SK-N-SH (cell line): Measurements from ENCODE around the gene CPNE4. TPM values are rescaled to one million over a fixed set of nuclear protein-coding genes. Genes with fewer than 3 reads are reported as not detected.

ENCODE experiments used
- CTCF ChIA-PET: fragments of 300-600, 350-600 bp; formaldehyde crosslinking; extraction: SDS; loops from one replicate; lab custom pipeline; 2021; lab: Yijun Ruan, JAX
- POLR2A ChIA-PET: fragments of 350-600 bp; sonication (Branson Sonifier 250); formaldehyde crosslinking; extraction: SDS; loops from one replicate; lab custom pipeline; 2020; ENCODE audit warnings: antibody characterized with exemption, inconsistent platforms; lab: Yijun Ruan, JAX
- DNase-seq: peaks from one replicate; pipeline ENCODE4 v3.0.0; 2012
- H2AFZ ChIP-seq: fragments of 200-600 bp; sonication (generic); 2 replicates; pipeline ENCODE4 v1.8.1; 2016; ENCODE audit warnings: antibody characterized with exemption, mild to moderate bottlenecking, low read depth
- H3F3A ChIP-seq: fragments of 200-600 bp; sonication (generic); replicated peaks from 2 replicates; pipeline ENCODE3; 2016; ENCODE audit warnings: antibody characterized with exemption, mild to moderate bottlenecking; ENCODE audit not compliant: insufficient read depth
- H3K27ac ChIP-seq, 2 experiments: fragments of 200-500 bp in 1 of 2; fragments of 200-600 bp in 1 of 2; sonication (Bioruptor generic) in 1 of 2; sonication (generic), shearing (Covaris generic) in 1 of 2; 2 replicates each; pipeline versions ENCODE4 v1.5.1 to v1.6.1; 2014 to 2016; ENCODE audit warnings: low read depth in 2 of 2, inconsistent platforms in 1 of 2, low read length in 1 of 2, mild to moderate bottlenecking in 1 of 2, mixed read lengths in 1 of 2
- H3K27me3 ChIP-seq: fragments of 200-600 bp; sonication (generic), shearing (Covaris generic); 2 replicates; pipeline ENCODE4 v1.6.1; 2016; ENCODE audit warnings: mixed run types; ENCODE audit not compliant: insufficient read depth
- H3K36me3 ChIP-seq, 2 experiments: fragments of 200-500 bp in 1 of 2; fragments of 200-600 bp in 1 of 2; sonication (Bioruptor generic) in 1 of 2; sonication (generic) in 1 of 2; replicated peaks in 1 of 2; 2 replicates each; pipeline versions ENCODE3 to v1.5.1; 2014 to 2016; ENCODE audit warnings: low read length in 1 of 2, mild to moderate bottlenecking in 1 of 2; ENCODE audit not compliant: insufficient read depth in 2 of 2, control insufficient read depth in 1 of 2
- H3K4me1 ChIP-seq, 2 experiments: fragments of 200-500 bp in 1 of 2; fragments of 200-600 bp in 1 of 2; sonication (Bioruptor generic) in 1 of 2; sonication (generic), shearing (Covaris generic) in 1 of 2; 2 replicates each; pipeline versions ENCODE4 v1.5.1 to v1.6.1; 2014 to 2016; ENCODE audit warnings: low read depth in 1 of 2, low read length in 1 of 2, mixed run types in 1 of 2; ENCODE audit not compliant: insufficient read depth in 2 of 2, control insufficient read depth in 1 of 2
- H3K4me2 ChIP-seq: fragments of 200-600 bp; sonication (generic), shearing (Covaris generic); 2 replicates; pipeline ENCODE4 v1.6.1; 2017; ENCODE audit warnings: mixed run types
- H3K4me3 ChIP-seq, 2 experiments: fragments of 200-500 bp in 1 of 2; fragments of 200-600 bp in 1 of 2; sonication (Bioruptor generic) in 1 of 2; sonication (generic), shearing (Covaris generic) in 1 of 2; 2 replicates each; pipeline versions ENCODE4 v1.5.1 to v1.8.1; 2014 to 2016; ENCODE audit warnings: low read depth in 2 of 2, inconsistent platforms in 1 of 2, low read length in 1 of 2, mild to moderate bottlenecking in 1 of 2, mixed read lengths in 1 of 2, moderate library complexity in 1 of 2
- H3K79me2 ChIP-seq: fragments of 200-600 bp; sonication (generic); 2 replicates; pipeline ENCODE4 v1.8.1; 2017; ENCODE audit warnings: mild to moderate bottlenecking; ENCODE audit not compliant: insufficient read depth
- H3K9ac ChIP-seq: fragments of 200-600 bp; sonication (generic); 2 replicates; pipeline ENCODE4 v1.6.1; 2017; ENCODE audit warnings: mixed run types
- H3K9me2 ChIP-seq: fragments of 200-600 bp; sonication (generic); 2 replicates; pipeline ENCODE4 v1.6.1; 2017; ENCODE audit warnings: mixed run types
- H3K9me3 ChIP-seq: fragments of 200-600 bp; sonication (generic); 2 replicates; pipeline ENCODE4 v1.6.1; 2017; ENCODE audit warnings: mixed run types, mild to moderate bottlenecking, moderate library complexity
- H4K20me1 ChIP-seq: fragments of 200-600 bp; sonication (generic); 2 replicates; pipeline ENCODE4 v1.6.1; 2017; ENCODE audit warnings: mild to moderate bottlenecking, mixed run types; ENCODE audit not compliant: insufficient read depth
- CHD2 ChIP-seq: fragments of 150-350 bp; IDR thresholded peaks from 2 replicates; pipeline ENCODE4 v1.6.1; 2018; ENCODE audit warnings: low read length; ENCODE audit not compliant: partially characterized antibody
- ELF1 ChIP-seq: IDR thresholded peaks from 2 replicates; pipeline ENCODE4 v1.4.0; 2012
- EP300 ChIP-seq, 2 experiments: IDR thresholded peaks; 2 replicates each; pipeline versions ENCODE4 v1.4.0 to v1.6.1; 2012; ENCODE audit warnings: borderline replicate concordance in 1 of 2, low read depth in 1 of 2, low read length in 1 of 2
- EZH2phosphoT487 ChIP-seq: fragments of 200-600 bp; sonication (generic); IDR thresholded peaks from 2 replicates; pipeline ENCODE4 v1.6.1; 2017; ENCODE audit warnings: low read depth, mixed run types, mild to moderate bottlenecking, antibody characterized with exemption, moderate library complexity, borderline replicate concordance
- FOSL2 ChIP-seq: IDR thresholded peaks from 2 replicates; pipeline ENCODE4 v1.4.0; 2012; ENCODE audit warnings: low read depth, mild to moderate bottlenecking, moderate library complexity, borderline replicate concordance
- FOXJ3 ChIP-seq: sonication (generic); formaldehyde crosslinking; IDR thresholded peaks from 2 replicates; pipeline ENCODE4 v1.5.1; 2020; ENCODE audit warnings: mild to moderate bottlenecking, missing genetic modification reagents
- FOXM1 ChIP-seq: IDR thresholded peaks from 2 replicates; pipeline ENCODE4 v1.4.0; 2012; ENCODE audit warnings: low read depth, mild to moderate bottlenecking
- GABPA ChIP-seq: IDR thresholded peaks from 2 replicates; pipeline ENCODE4 v1.4.0; 2012; ENCODE audit warnings: low read depth, mild to moderate bottlenecking
- GATA2 ChIP-seq: sonication (generic); formaldehyde crosslinking; IDR thresholded peaks from 2 replicates; pipeline ENCODE4 v1.5.0; 2020; ENCODE audit warnings: mild to moderate bottlenecking, missing genetic modification reagents
- JUND ChIP-seq: IDR thresholded peaks from 2 replicates; pipeline ENCODE4 v1.4.0; 2012
- MEF2A ChIP-seq: IDR thresholded peaks from 2 replicates; pipeline ENCODE4 v1.4.0; 2012; ENCODE audit warnings: low read depth, borderline replicate concordance
- MXI1 ChIP-seq: IDR thresholded peaks from 2 replicates; pipeline ENCODE4 v1.6.1; 2012; ENCODE audit warnings: mild to moderate bottlenecking, low read depth, low read length, improper control_type of control experiment
- NFIC ChIP-seq: IDR thresholded peaks from 2 replicates; pipeline ENCODE4 v1.4.0; 2012; ENCODE audit warnings: borderline replicate concordance
- NRF1 ChIP-seq: IDR thresholded peaks from 2 replicates; pipeline ENCODE4 v1.6.1; 2012; ENCODE audit warnings: low read depth, mild to moderate bottlenecking, low read length
- POLR2AphosphoS5 ChIP-seq: IDR thresholded peaks from 2 replicates; pipeline ENCODE4 v1.6.1; 2012; ENCODE audit warnings: low read depth, low read length
- RAD21 ChIP-seq: IDR thresholded peaks from 2 replicates; pipeline ENCODE4 v1.6.1; 2012; ENCODE audit warnings: mild to moderate bottlenecking, low read length
- RCOR1 ChIP-seq: fragments of 150-350 bp; IDR thresholded peaks from 2 replicates; pipeline ENCODE4 v1.6.1; 2017; ENCODE audit warnings: antibody characterized with exemption, low read length
- RFX5 ChIP-seq: IDR thresholded peaks from 2 replicates; pipeline ENCODE4 v1.6.1; 2012; ENCODE audit warnings: mild to moderate bottlenecking, improper control_type of control experiment, low read length
- RXRA ChIP-seq: IDR thresholded peaks from 2 replicates; pipeline ENCODE4 v1.4.0; 2012; ENCODE audit warnings: low read depth, mild to moderate bottlenecking, borderline replicate concordance
- SIN3A ChIP-seq: IDR thresholded peaks from 2 replicates; pipeline ENCODE4 v1.6.1; 2012; ENCODE audit warnings: low read depth, mild to moderate bottlenecking, low read length, moderate library complexity, borderline replicate concordance
- SMC3 ChIP-seq: IDR thresholded peaks from 2 replicates; pipeline ENCODE4 v1.6.1; 2012; ENCODE audit warnings: low read depth, low read length, improper control_type of control experiment
- TAF1 ChIP-seq: IDR thresholded peaks from 2 replicates; pipeline ENCODE4 v1.6.1; 2012; ENCODE audit warnings: low read depth, mild to moderate bottlenecking, low read length, moderate library complexity, borderline replicate concordance
- TCF12 ChIP-seq: IDR thresholded peaks from 2 replicates; pipeline ENCODE4 v1.4.0; 2012
- YY1 ChIP-seq: IDR thresholded peaks from 2 replicates; pipeline ENCODE4 v1.4.0; 2012; ENCODE audit warnings: low read depth, mild to moderate bottlenecking
- WGBS: methylation state at CpG from one replicate; pipeline ENCODE4 v1.1.6; 2017; ENCODE audit warnings: low lambda C conversion rate; 5-methylcytosine and 5-hydroxymethylcytosine counted together
- polyA plus RNA-seq, 3 experiments: library from polyadenylated mRNA; depleted of rRNA; stranded (reverse); fragments of >200 nt; gene quantifications; 2 replicates each; pipeline ENCODE4 v1.2.3, GENCODE V29; 2012
- TF ChIP-seq, protein P1 (sequence below): fragments of 200-600 bp; sonication (generic); IDR thresholded peaks from 2 replicates; pipeline ENCODE4 v1.6.1; 2017; ENCODE audit warnings: antibody characterized with exemption, mild to moderate bottlenecking, moderate library complexity
- TF ChIP-seq, protein P2 (sequence below): IDR thresholded peaks from 2 replicates; pipeline ENCODE4 v1.4.0; 2012; ENCODE audit warnings: low read depth

CPNE4 gene
- polyA plus RNA-seq, 1 of the 3 experiments (the other 2 are of a cell fraction), result not detected

DNA sequence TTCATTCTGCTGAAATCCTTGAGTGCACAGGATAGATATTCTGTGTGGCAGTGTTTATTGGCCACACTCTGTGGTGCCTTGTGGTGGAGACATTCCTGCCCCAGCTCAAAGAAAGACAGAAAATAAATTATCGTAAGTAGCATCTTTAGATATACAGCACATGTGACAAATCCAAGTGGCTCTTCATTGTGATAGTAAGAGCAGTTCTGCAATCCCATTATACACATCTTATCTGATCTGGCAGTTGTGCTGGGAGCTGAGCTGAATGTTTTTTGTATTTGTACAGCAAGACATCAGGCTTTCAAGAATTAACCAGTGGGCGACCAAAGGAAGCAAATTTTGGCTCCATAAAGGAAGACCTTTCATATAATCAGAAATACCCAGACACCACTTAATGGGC, 296.7 kb downstream of the CPNE4 start:
- POLR2A ChIA-PET, result no interaction called here
- DNase-seq, result peak; percentile 68
- no peaks in the 10 kb centered on the region for H4K20me1 ChIP-seq

DNA sequence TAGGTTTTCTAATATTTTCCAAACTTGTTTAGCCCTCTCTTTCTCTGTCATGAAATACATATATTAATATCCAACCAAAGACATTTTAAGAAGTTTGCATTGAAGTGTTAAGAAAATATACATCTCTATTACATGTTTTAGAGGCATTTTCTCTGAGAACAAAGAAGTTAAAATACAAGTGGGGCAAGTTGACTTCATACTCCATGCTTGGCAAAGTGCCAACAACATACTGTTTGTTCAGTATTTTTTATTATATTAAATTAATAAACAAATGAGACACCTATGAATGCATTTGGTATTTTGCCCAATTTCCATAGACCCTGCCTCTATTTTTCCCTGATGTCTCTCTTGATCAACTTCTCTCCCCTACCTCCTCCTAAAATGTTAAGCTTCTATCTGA, 299.3 kb downstream of the CPNE4 start:
- TF ChIP-seq TAF1, result no peak
- TF ChIP-seq RXRA, result no peak
- TF ChIP-seq GATA2 (CRISPR knock-in tag), result no peak
- no peak for TF ChIP-seq RFX5
- TF ChIP-seq EZH2phosphoT487, result no peak
- TF ChIP-seq JUND, result no peak
- no peak for TF ChIP-seq FOSL2
- no peak for TF ChIP-seq NFIC
- TF ChIP-seq NRF1, result no peak
- no peak for TF ChIP-seq SIN3A
- TF ChIP-seq CHD2, result no peak
- TF ChIP-seq, protein P1, sequence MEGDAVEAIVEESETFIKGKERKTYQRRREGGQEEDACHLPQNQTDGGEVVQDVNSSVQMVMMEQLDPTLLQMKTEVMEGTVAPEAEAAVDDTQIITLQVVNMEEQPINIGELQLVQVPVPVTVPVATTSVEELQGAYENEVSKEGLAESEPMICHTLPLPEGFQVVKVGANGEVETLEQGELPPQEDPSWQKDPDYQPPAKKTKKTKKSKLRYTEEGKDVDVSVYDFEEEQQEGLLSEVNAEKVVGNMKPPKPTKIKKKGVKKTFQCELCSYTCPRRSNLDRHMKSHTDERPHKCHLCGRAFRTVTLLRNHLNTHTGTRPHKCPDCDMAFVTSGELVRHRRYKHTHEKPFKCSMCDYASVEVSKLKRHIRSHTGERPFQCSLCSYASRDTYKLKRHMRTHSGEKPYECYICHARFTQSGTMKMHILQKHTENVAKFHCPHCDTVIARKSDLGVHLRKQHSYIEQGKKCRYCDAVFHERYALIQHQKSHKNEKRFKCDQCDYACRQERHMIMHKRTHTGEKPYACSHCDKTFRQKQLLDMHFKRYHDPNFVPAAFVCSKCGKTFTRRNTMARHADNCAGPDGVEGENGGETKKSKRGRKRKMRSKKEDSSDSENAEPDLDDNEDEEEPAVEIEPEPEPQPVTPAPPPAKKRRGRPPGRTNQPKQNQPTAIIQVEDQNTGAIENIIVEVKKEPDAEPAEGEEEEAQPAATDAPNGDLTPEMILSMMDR, result no peak
- no peak for TF ChIP-seq SMC3
- TF ChIP-seq MEF2A, result no peak
- no peak for TF ChIP-seq ELF1
- no peak for TF ChIP-seq FOXM1
- no peak for TF ChIP-seq YY1
- TF ChIP-seq POLR2AphosphoS5, result no peak
- no peak for TF ChIP-seq RAD21
- Histone ChIP-seq H3K36me3 (no peaks in the 10 kb centered on the region), H3K79me2 (no peaks in the 10 kb centered on the region), H3K4me2 (no peak overlapping the region), H3K9me3 (no peaks in the 10 kb centered on the region), H3K9ac (no peak overlapping the region), H3K9me2 (no peaks in the 10 kb centered on the region), H3K4me3 (no peak overlapping the region), H2AFZ (no peak overlapping the region), H3K27ac (no peak overlapping the region), H3F3A (peaks cover 5% of the 10 kb centered on the region), H3K4me1 (peaks cover 0 to 4% of the 10 kb centered on the region in 2 experiments; a peak in 3 of 4 replicates), H4K20me1 (no peaks in the 10 kb centered on the region), H3K27me3 (no peaks in the 10 kb centered on the region)
- ChIA-PET POLR2A (no interaction called here), CTCF (interaction anchor here (1.1 kb wide), 1 partner anchor 39 kb away, joined by 3 read pairs; no protein-coding TSS in a partner anchor)
- DNase-seq, result no peak

More for the DNA sequence above, 296.7 kb downstream of the CPNE4 start:
- CTCF ChIA-PET, result interaction anchor here (0.8 to 1.2 kb wide), 2 partner anchors 32 to 300 kb away, joined by 3 to 4 read pairs; no protein-coding TSS in a partner anchor
- no peaks in the 10 kb centered on the region for H3K9me2 ChIP-seq
- no peak overlapping the region for H3K4me3 ChIP-seq
- H3K79me2 ChIP-seq, result no peaks in the 10 kb centered on the region
- TF ChIP-seq TCF12 (0 out of 2 replicates have a peak, but pooled peaks have one; percentile 9), CHD2 (peak; percentile 54), NFIC (no peak), FOXM1 (no peak), GATA2 (CRISPR knock-in tag) (peak; percentile 99), GABPA (no peak), EZH2phosphoT487 (no peak), JUND (no peak), RCOR1 (peak; percentile 96), EP300 (IDR thresholded peaks at IDR 0.05; ENCODE audit: borderline replicate concordance in 1 of 2, low read depth in 1 of 2, low read length in 1 of 2) (peak in 1 of 2 experiments; percentile 90; a peak in 2 of 4 replicates), RAD21 (peak; percentile 37; the same call in 1 of the 2 replicates), FOXJ3 (CRISPR knock-in tag) (peak; percentile 90), MXI1 (peak; percentile 70), RXRA (no peak)
- TF ChIP-seq, protein P2, sequence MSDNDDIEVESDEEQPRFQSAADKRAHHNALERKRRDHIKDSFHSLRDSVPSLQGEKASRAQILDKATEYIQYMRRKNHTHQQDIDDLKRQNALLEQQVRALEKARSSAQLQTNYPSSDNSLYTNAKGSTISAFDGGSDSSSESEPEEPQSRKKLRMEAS, result no peak
- TF ChIP-seq, protein P1, result no peak
- H3K36me3 ChIP-seq, result no peaks in the 10 kb centered on the region
- peaks cover 5% of the 10 kb centered on the region for H3F3A ChIP-seq
- H3K9me3 ChIP-seq, result no peaks in the 10 kb centered on the region
- 8% methylated on average over 2 of the region's 2 CpGs for WGBS
- H3K27ac ChIP-seq, result no peak overlapping the region
- no peak overlapping the region for H2AFZ ChIP-seq
- H3K9ac ChIP-seq, result no peak overlapping the region
- no peak overlapping the region for H3K4me2 ChIP-seq
- peaks cover 0 to 4% of the 10 kb centered on the region in 2 experiments; a peak in 3 of 4 replicates for H3K4me1 ChIP-seq
- H3K27me3 ChIP-seq, result no peaks in the 10 kb centered on the region
